Vagina (tissue), 2 donors: ENCODE measurements around the gene ANO1.

Experiments used
- CTCF ChIP-seq, 3 experiments: fragments of 450-650 bp in 2 of 3; fragments of 200-600 bp in 1 of 3; sonication (generic) in 1 of 3; IDR thresholded peaks; one replicate each; pipeline ENCODE4 v1.5.1; 2017 to 2019; ENCODE audit warnings: antibody characterized with exemption in 3 of 3, mild to moderate bottlenecking in 2 of 3, moderate library complexity in 2 of 3
- POLR2A ChIP-seq, 2 donors: fragments of 450-650 bp; IDR thresholded peaks; one replicate each; pipeline ENCODE4 v1.6.1; 2017; ENCODE audit warnings: antibody characterized with exemption in 2 of 2, mild to moderate bottlenecking in 2 of 2, moderate library complexity in 2 of 2
- POLR2AphosphoS5 ChIP-seq, 2 donors: sonication (generic); formaldehyde crosslinking; IDR thresholded peaks; one replicate each; pipeline ENCODE4 v1.9.0; 2017; ENCODE audit warnings: antibody characterized with exemption in 2 of 2, mild to moderate bottlenecking in 2 of 2, low read depth in 1 of 2; ENCODE audit not compliant: insufficient read depth in 1 of 2

- TF ChIP-seq CTCF (IDR thresholded peaks at IDR 0.05) (no peak), POLR2AphosphoS5 (IDR thresholded peaks at IDR 0.05; ENCODE audit: insufficient read depth in 1 of 2, low read depth in 1 of 2) (no peak), POLR2A (IDR thresholded peaks at IDR 0.05) (no peak)
Observed at GRCh38 chr11:70104419-70104818, 26.3 kb downstream of the ANO1 start.
